ENCODE results near the gene CBLIF. TPM values are rescaled to one million over a fixed set of nuclear protein-coding genes. Genes with fewer than 3 reads are reported as not detected.

CBLIF gene
- total RNA-seq, 4 donors from 2014 or later, result not detected

DNA sequence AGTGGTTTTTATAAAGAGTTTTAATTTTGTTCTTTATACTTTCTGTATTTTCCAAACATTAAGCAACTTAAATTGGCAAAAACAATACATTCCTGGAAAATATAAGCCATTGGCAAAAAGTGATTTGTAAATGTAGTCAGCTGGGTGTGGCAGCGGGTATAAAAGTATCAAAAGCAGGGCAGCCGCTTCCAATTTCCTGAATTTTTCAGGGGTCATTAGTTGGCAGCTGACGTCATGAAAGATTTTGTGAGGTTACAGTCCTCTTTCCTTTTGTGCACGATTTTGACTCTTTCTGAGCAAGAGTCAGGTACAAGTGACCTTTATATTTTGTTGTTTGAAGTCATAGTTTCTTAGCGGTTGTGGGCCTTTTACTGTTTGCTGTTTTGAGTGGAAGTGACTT is 33.3 kb upstream of the CBLIF start, which contains the start of gene OOSP3:
Gene OOSP3 (plus strand): TSS at position 208 of the 400 bp plus-strand sequence. CDS start 27 bp downstream, at position 235.
- no peak within 1 kb of the TSS for H3K27ac ChIP-seq
- WGBS, 2 donors, result 48 to 62% methylated on average over 5 of the region's 5 CpGs

DNA sequence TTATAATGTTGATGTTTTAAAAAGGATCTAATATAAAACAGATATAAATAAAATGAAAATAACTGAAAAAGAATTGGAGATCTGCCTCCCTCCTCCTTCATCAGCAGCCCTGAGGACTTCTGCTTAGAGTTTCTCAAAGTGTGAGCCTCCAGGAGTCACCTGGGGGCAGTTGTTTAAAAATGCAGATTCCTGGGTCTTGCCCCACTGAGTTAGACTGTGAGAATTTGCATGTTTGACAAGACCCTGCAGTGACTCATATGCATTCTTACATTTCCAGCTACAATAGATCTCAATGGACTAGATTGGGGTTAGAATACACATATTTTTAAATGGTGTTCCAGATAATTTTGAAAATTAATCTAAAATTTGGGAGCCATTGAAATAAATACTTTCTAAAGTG is 32.5 kb upstream of the CBLIF start:
- intact Hi-C loops (cut with DNase I), result no loop called here
- H3K27ac ChIP-seq, result no peak overlapping the region
- no peak for DNase-seq

More for the DNA sequence above, 33.3 kb upstream of the CBLIF start, which contains the start of gene OOSP3:
- intact Hi-C loops (cut with DNase I), result no loop called here
- TF ChIP-seq POLR2A (IDR thresholded peaks at IDR 0.05), result no peak
- TF ChIP-seq, protein P1, sequence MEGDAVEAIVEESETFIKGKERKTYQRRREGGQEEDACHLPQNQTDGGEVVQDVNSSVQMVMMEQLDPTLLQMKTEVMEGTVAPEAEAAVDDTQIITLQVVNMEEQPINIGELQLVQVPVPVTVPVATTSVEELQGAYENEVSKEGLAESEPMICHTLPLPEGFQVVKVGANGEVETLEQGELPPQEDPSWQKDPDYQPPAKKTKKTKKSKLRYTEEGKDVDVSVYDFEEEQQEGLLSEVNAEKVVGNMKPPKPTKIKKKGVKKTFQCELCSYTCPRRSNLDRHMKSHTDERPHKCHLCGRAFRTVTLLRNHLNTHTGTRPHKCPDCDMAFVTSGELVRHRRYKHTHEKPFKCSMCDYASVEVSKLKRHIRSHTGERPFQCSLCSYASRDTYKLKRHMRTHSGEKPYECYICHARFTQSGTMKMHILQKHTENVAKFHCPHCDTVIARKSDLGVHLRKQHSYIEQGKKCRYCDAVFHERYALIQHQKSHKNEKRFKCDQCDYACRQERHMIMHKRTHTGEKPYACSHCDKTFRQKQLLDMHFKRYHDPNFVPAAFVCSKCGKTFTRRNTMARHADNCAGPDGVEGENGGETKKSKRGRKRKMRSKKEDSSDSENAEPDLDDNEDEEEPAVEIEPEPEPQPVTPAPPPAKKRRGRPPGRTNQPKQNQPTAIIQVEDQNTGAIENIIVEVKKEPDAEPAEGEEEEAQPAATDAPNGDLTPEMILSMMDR (IDR thresholded peaks at IDR 0.05), result no peak
- Histone ChIP-seq H3K9me3 (no peaks in the 10 kb centered on the region), H3K36me3 (no peaks in the 10 kb centered on the region), H3K4me1 (no peaks in the 10 kb centered on the region), H3K27me3 (no peaks in the 10 kb centered on the region), H3K4me3 (no peak within 1 kb of the TSS)
- DNase-seq, result no peak

DNA sequence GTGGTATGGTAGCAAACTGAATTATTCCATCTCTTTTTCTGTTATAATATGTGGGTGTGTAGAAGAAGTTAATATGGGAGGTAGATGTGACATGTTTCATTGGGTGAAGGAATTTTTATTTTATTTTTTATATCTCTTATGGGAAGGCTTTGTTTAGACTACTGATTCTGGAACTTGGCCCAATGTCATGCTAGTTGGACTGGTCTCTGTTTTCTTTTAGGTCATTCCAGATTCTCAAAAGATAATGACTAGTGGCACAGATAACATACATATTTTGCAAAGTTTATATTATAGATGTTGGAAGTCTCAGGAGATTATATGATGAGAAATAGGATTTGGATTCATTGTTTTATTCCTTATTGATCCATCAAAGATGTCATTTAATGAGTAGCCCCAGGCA is 32.0 kb upstream of the CBLIF start:
- H3K27ac ChIP-seq, result no peak overlapping the region
- H3K4me1 ChIP-seq, result no peaks in the 10 kb centered on the region
- H3K36me3 ChIP-seq, result no peaks in the 10 kb centered on the region
- intact Hi-C loops (cut with DNase I), result no loop called here
- H3K27me3 ChIP-seq, result no peaks in the 10 kb centered on the region
- H3K9me3 ChIP-seq, result no peaks in the 10 kb centered on the region
- TF ChIP-seq, protein P1 (IDR thresholded peaks at IDR 0.05), result no peak
- TF ChIP-seq POLR2A (IDR thresholded peaks at IDR 0.05), result no peak
- DNase-seq, result no peak
- H3K4me3 ChIP-seq, result no peak overlapping the region

More for the DNA sequence above, 32.5 kb upstream of the CBLIF start:
- H3K4me1 ChIP-seq, result no peaks in the 10 kb centered on the region
- H3K27me3 ChIP-seq, result no peaks in the 10 kb centered on the region
- no peaks in the 10 kb centered on the region for H3K36me3 ChIP-seq
- H3K9me3 ChIP-seq, result no peaks in the 10 kb centered on the region
- H3K4me3 ChIP-seq, result no peak overlapping the region
- TF ChIP-seq POLR2A (IDR thresholded peaks at IDR 0.05), result no peak
- TF ChIP-seq, protein P1 (IDR thresholded peaks at IDR 0.05), result no peak

DNA sequence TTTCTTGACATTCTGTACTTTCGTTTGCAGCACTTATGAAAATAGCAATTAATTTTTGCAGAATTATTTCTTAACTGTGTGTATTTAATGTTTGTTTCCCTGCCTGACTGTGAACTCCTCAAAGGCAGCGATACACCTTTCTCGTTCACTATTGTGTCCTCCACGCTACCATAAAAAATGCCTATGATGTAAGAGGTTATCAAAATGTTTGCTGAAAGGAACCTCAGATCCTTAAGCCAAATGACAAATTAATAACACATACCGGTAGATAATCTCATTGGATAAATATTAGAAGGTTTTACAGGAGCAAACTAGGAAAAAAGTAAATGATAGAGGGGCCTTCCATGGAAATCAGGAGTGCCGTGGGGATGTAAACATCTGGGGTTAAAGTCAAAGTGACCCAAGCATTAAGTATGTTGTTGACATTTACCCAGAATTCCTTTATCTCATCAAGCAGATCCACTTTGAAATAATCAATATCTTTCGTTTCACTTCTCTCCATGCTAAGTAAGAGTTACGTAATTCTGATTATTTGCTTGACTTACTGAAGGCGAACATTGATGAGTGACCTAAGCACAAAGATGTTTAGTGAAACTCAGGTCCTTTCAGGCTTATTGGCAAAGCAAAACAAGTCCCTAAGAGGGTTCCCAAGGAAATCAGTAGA is 30.7 kb upstream of the CBLIF start:
- H3K36me3 ChIP-seq, result no peaks in the 10 kb centered on the region
- DNase-seq, result no peak
- H3K4me1 ChIP-seq, result no peaks in the 10 kb centered on the region
- H3K27ac ChIP-seq, result no peak overlapping the region
- H3K27me3 ChIP-seq, result no peaks in the 10 kb centered on the region
- no peak overlapping the region for H3K4me3 ChIP-seq
- intact Hi-C loops (cut with DNase I), result no loop called here
- 47 to 49% methylated on average over 9 of the region's 9 CpGs for WGBS, 2 donors
- no peak for TF ChIP-seq POLR2A (IDR thresholded peaks at IDR 0.05)
- TF ChIP-seq, protein P1 (IDR thresholded peaks at IDR 0.05), result no peak
- no peaks in the 10 kb centered on the region for H3K9me3 ChIP-seq

DNA sequence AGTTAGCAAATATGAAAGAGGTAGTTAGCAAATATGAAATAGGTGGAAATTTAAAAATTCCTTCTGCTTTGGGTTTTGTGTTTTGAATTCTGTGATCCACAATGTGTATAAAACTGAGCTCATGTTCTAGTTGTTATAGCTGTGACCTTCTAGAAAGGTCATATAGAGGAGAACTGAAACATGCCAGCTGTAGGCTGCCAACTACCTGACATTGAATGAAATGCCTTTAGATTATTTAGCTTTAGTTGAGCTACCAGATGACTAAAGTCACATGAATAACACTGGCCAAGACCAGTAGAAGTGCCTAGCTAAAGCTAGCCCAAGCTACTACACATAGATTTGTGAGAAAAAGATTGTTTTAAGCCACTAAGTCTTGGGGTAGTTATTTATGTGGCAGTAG is 26.8 kb upstream of the CBLIF start:
- intact Hi-C loops (cut with DNase I), result no loop called here
- no peaks in the 10 kb centered on the region for H3K9me3 ChIP-seq
- no peak for DNase-seq
- no peak overlapping the region for H3K4me3 ChIP-seq
- TF ChIP-seq POLR2A (IDR thresholded peaks at IDR 0.05), result no peak
- TF ChIP-seq, protein P1 (IDR thresholded peaks at IDR 0.05), result no peak
- no peaks in the 10 kb centered on the region for H3K36me3 ChIP-seq
- H3K27me3 ChIP-seq, result no peaks in the 10 kb centered on the region
- H3K4me1 ChIP-seq, result no peaks in the 10 kb centered on the region
- no peak overlapping the region for H3K27ac ChIP-seq

Data from esophagus squamous epithelium (tissue), 5 donors.